ENCODE data around the gene PPP4R4.

DNA sequence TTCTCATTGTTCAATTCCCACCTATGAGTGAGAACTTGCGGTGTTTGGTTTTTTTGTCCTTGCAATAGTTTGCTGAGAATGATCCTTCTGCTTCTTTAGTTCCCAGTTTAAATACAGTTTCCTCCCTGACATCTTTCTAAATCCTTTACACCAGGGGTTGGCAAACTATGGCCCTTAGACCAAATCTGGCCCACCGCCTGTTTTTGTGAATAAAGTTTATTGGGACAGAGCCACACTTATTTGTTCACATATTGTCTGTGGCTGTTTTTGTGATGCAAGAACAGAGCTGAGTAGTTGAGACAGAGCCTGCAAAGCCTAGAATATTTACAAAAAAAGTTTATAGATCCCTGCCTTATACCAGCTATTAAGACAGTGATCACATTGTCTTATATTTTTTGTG, 65.3 kb downstream of the PPP4R4 start:
- TF ChIP-seq, protein P1, sequence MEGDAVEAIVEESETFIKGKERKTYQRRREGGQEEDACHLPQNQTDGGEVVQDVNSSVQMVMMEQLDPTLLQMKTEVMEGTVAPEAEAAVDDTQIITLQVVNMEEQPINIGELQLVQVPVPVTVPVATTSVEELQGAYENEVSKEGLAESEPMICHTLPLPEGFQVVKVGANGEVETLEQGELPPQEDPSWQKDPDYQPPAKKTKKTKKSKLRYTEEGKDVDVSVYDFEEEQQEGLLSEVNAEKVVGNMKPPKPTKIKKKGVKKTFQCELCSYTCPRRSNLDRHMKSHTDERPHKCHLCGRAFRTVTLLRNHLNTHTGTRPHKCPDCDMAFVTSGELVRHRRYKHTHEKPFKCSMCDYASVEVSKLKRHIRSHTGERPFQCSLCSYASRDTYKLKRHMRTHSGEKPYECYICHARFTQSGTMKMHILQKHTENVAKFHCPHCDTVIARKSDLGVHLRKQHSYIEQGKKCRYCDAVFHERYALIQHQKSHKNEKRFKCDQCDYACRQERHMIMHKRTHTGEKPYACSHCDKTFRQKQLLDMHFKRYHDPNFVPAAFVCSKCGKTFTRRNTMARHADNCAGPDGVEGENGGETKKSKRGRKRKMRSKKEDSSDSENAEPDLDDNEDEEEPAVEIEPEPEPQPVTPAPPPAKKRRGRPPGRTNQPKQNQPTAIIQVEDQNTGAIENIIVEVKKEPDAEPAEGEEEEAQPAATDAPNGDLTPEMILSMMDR (IDR thresholded peaks at IDR 0.05): no peak
- TF ChIP-seq EP300 (IDR thresholded peaks at IDR 0.05): no peak
